Ovary (tissue), 9 donors: ENCODE measurements around the gene GMPPB. TPM values are rescaled to one million over a fixed set of nuclear protein-coding genes. Genes with fewer than 3 reads are reported as not detected.
"Not testable (repeated sequence)": the region's sequence is repeated elsewhere in the genome, so short reads cannot be mapped to it uniquely, and the experiment has no call there.

ENCODE experiments used
- DNase-seq, 5 donors: peaks; one replicate each; pipeline ENCODE4 v3.0.0-alpha.2; 2019 to 2020
- H3K27ac ChIP-seq, 2 donors: fragments of 200-600 bp; one replicate each; pipeline versions ENCODE4 v1.5.1 to v1.8.0; 2019 to 2022
- H3K27me3 ChIP-seq: fragments of 200-600 bp; one replicate; pipeline ENCODE4 v1.8.0; 2022
- H3K36me3 ChIP-seq: fragments of 200-600 bp; sonication (generic); one replicate; pipeline ENCODE4 v1.5.1; 2019
- H3K4me1 ChIP-seq: one replicate; pipeline ENCODE4 v1.8.1; 2013; ENCODE audit warnings: mild to moderate bottlenecking, moderate library complexity; ENCODE audit not compliant: insufficient read depth
- H3K4me3 ChIP-seq: fragments of 200-600 bp; sonication (generic); one replicate; pipeline ENCODE4 v1.5.1; 2017
- H3K9me3 ChIP-seq, 2 donors: fragments of 200-600 bp in 1 of 2; sonication (generic) in 1 of 2; one replicate each; pipeline versions ENCODE4 v1.5.1 to v1.8.1; 2013 to 2019; ENCODE audit warnings: mild to moderate bottlenecking in 1 of 2, moderate library complexity in 1 of 2
- CTCF ChIP-seq, 3 donors: fragments of 450-650 bp in 2 of 3; fragments of 200-600 bp in 1 of 3; IDR thresholded peaks; one replicate each; pipeline versions ENCODE4 v1.5.1 to v1.8.0; 2016 to 2022; ENCODE audit warnings: antibody characterized with exemption in 3 of 3, mild to moderate bottlenecking in 1 of 3
- EP300 ChIP-seq: sonication (generic); formaldehyde crosslinking; IDR thresholded peaks from one replicate; pipeline ENCODE4 v1.6.1; 2017; ENCODE audit warnings: antibody characterized with exemption
- POLR2A ChIP-seq: fragments of 450-650 bp; IDR thresholded peaks from one replicate; pipeline ENCODE4 v1.6.1; 2017; ENCODE audit warnings: antibody characterized with exemption, mild to moderate bottlenecking, moderate library complexity
- WGBS, 3 donors: extraction: QIAGEN DNeasy Blood & Tissue Kit in 1 of 3; methylation state at CpG; one replicate each; pipeline versions ENCODE4 v1.1.5 to v1.1.7; 2013 to 2017; 5-methylcytosine and 5-hydroxymethylcytosine counted together
- intact Hi-C, 4 donors: fragments of 100-400 bp; cut with DNase I; formaldehyde crosslinking; loops; one replicate each; pipeline versions ENCODE4 v1.11.0 to v1.15.1; 2022 to 2023
- polyA plus RNA-seq, 2 donors: library from polyadenylated mRNA; stranded (reverse); fragments of 200-250 nt in 1 of 2; fragments of 350-450 nt in 1 of 2; fragmentation: Illumina TruSeq in 1 of 2; extraction: RNeasy Lipid Tissue Mini Kit (QIAGEN cat#74804) in 1 of 2; gene quantifications; one replicate each; pipeline ENCODE4 v1.2.3, GENCODE V29; 2013 to 2014
- total RNA-seq, 7 donors: library from RNA; depleted of rRNA in 2 of 7; stranded (reverse); fragments of >200 nt in 2 of 7; fragmentation: NEBNext Ultra II Directional in 3 of 7; extraction: Animal tissue kit (Norgen Biotek cat#: 25700) in 3 of 7; gene quantifications; one replicate each; pipeline versions ENCODE4 v1.1.0 to v1.2.4, GENCODE V29; 2016 to 2023
- donor health status: DM: no; HTN: no; CAD: no; lungs with moderate emphysema.
- donor health status: DM: no; HTN: no; CAD: no.
- donor health status: Bipolar disorder and iron deficiency.
- donor health status: DM: yes; HTN: yes; CAD: no.
- donor health status: DM: no; HTN: no; CAD: no.
- donor health status: DM: yes; HTN: yes; CAD: no.

The GMPPB gene
- total and polyA plus RNA-seq, 9 donors, result 4.7 to 38.5 (median 25.7) TPM

- no peaks in the 10 kb centered on the region for H3K36me3 ChIP-seq
Measured at GRCh38 chr3:49700014-49700413, 23.7 kb downstream of the GMPPB start.

GRCh38 chr3:49699281-49699979 lies 24.3 kb downstream of the GMPPB start:
- DNase-seq, result no peak
- no peaks in the 10 kb centered on the region for H3K4me1 ChIP-seq
- H3K9me3 ChIP-seq, result no peaks in the 10 kb centered on the region
- H3K27me3 ChIP-seq, result no peaks in the 10 kb centered on the region
- H3K36me3 ChIP-seq, result no peaks in the 10 kb centered on the region
- no peak overlapping the region for H3K4me3 ChIP-seq
- TF ChIP-seq POLR2A (no peak), CTCF (IDR thresholded peaks at IDR 0.05) (no peak), EP300 (no peak)
- H3K27ac ChIP-seq, result no peak overlapping the region
- 78 to 86% (median 78%) methylated on average over 16 of the region's 16 CpGs for WGBS, 3 donors
- intact Hi-C loops, result no loop called here

More at GRCh38 chr3:49700014-49700413, 23.7 kb downstream of the GMPPB start:
- H3K27me3 ChIP-seq, result no peaks in the 10 kb centered on the region
- DNase-seq, result no peak
- no peaks in the 10 kb centered on the region for H3K4me1 ChIP-seq
- 69 to 76% (median 70%) methylated on average over 8 of the region's 8 CpGs for WGBS, 3 donors
- no peak overlapping the region for H3K4me3 ChIP-seq
- no peaks in the 10 kb centered on the region for H3K9me3 ChIP-seq
- no peak for TF ChIP-seq EP300
- no peak for TF ChIP-seq CTCF (IDR thresholded peaks at IDR 0.05)
- TF ChIP-seq POLR2A, result no peak
- no peak overlapping the region for H3K27ac ChIP-seq
- intact Hi-C loops, result loop anchor here in 1 of 4 donors (10.0 kb wide), 1 partner anchor 205 kb away; the partner anchor contains the start of gene MST1R

GRCh38 chr3:49695350-49696015 lies 28.3 kb downstream of the GMPPB start:
- H3K9me3 ChIP-seq, intact Hi-C loops, DNase-seq, H3K4me3 ChIP-seq, H3K36me3 ChIP-seq, H3K27me3 ChIP-seq, H3K4me1 ChIP-seq, H3K27ac ChIP-seq: not testable (repeated sequence)
- WGBS, 3 donors, result 58 to 88% (median 70%) methylated on average over 2 to 4 of the region's 4 CpGs

- H3K4me3 ChIP-seq, H3K27me3 ChIP-seq, H3K9me3 ChIP-seq, H3K4me1 ChIP-seq, DNase-seq, intact Hi-C loops, H3K36me3 ChIP-seq, H3K27ac ChIP-seq: not testable (repeated sequence)
- 56 to 65% (median 62%) methylated on average over 6 of the region's 6 CpGs for WGBS, 3 donors
Measured at GRCh38 chr3:49694409-49695070, 29.2 kb downstream of the GMPPB start.

GRCh38 chr3:49691481-49691880 lies 32.3 kb downstream of the GMPPB start:
- H3K9me3 ChIP-seq, H3K4me3 ChIP-seq, intact Hi-C loops, H3K36me3 ChIP-seq, H3K27me3 ChIP-seq, DNase-seq, H3K4me1 ChIP-seq, H3K27ac ChIP-seq: not testable (repeated sequence)
- WGBS, 3 donors, result 86 to 92% (median 88%) methylated on average over 3 of the region's 3 CpGs

- intact Hi-C loops, H3K36me3 ChIP-seq, H3K4me3 ChIP-seq, DNase-seq, H3K27me3 ChIP-seq, H3K9me3 ChIP-seq, H3K27ac ChIP-seq, H3K4me1 ChIP-seq: not testable (repeated sequence)
- WGBS, 3 donors, result 87 to 91% (median 89%) methylated on average over 3 of the region's 3 CpGs
Measured at GRCh38 chr3:49690856-49691255, 32.9 kb downstream of the GMPPB start.

GRCh38 chr3:49689908-49690624 lies 33.7 kb downstream of the GMPPB start:
- intact Hi-C loops, H3K27me3 ChIP-seq, H3K9me3 ChIP-seq, H3K4me1 ChIP-seq, DNase-seq, H3K36me3 ChIP-seq: not testable (repeated sequence)
- peak overlapping the region in 1 of 2 donors; percentile 60 for H3K27ac ChIP-seq
- H3K4me3 ChIP-seq, result peak overlapping the region; percentile 61
- 4 to 7% (median 7%) methylated on average over 16 of the region's 16 CpGs for WGBS, 3 donors
